DMS114 treated with DMSO at 0.1 percent for 48 hours (cell line): ENCODE results near the gene ZNF646.

Source experiments
- DNase-seq: peaks from one replicate; lab custom pipeline; 2025; ENCODE audit not compliant: unreplicated experiment; lab: John Stamatoyannopoulos, UW

ZNF646 gene

DNA sequence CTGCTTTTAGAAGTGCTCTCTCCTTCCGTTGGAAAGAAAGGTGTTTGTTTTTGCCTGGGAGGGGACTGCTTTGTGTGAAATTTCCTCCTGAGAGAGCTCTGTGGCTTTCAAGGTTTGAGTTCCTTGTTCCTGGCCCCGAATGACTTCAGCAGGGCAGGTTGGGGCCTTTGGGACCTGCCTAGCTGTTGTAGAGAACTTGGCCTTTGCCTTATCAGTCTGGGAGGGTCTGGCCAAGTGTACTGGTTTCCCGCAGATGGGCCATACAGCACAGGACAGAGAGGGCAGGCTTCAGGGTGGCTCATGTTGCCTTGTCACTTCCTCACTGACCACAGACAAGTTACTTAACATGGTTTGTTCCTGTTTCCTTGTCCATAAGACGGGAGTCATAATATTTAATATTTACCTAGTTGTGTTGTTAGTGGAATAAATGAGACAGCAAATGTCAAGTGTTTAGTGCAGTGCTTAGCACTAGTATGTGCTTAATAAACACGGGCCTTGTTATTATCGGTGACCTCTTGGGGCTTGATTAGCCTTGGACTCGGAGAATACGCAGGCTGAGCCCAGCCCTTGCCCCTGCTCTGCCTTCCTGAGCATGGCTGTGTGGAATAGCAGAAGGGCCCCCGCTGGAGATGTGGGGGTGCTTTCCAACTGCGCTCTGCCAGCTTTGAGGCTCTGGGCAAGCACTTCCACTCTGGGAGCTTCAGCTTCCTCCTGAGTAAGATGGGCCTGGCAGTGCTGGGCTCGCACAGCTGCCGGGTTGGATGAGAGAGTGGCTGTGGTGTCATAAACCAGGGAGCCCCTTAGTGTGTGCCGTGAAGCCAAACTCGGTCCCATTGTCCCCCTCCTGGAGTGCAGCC is 54.7 kb downstream of the ZNF646 start:
- no peak for DNase-seq

DNA sequence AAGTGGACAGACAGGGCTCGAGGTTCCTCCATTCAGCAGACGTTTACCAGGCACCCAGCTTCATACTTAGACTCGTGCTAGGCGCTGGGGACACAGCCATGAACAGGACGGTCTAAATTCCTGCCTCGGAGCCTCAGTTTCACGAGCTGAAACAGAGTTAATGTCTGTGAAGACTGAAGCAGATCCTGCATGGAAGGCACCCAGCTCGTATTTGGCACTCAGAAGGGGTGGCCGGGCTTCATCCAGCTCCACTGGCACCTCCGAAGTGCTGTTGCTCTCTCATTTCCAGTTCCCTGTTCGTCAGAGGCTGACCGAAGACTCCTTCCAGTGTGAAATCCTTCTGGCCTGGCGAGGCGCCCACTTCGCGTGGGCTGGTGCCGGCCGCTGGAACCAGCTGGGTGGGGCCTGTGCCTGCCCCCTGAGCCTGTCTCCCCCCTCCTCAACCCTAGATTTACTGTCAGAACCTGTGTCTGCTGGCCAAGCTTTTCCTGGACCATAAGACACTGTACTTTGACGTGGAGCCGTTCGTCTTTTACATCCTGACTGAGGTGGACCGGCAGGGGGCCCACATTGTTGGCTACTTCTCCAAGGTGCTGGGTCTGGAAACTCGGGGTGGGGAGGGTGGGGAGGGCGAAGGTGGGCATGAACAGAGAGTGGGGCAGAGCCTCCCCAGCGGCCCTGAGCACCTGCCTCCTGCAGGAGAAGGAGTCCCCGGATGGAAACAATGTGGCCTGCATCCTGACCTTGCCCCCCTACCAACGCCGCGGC is 55.5 kb downstream of the ZNF646 start:
- DNase-seq, result no peak

DNA sequence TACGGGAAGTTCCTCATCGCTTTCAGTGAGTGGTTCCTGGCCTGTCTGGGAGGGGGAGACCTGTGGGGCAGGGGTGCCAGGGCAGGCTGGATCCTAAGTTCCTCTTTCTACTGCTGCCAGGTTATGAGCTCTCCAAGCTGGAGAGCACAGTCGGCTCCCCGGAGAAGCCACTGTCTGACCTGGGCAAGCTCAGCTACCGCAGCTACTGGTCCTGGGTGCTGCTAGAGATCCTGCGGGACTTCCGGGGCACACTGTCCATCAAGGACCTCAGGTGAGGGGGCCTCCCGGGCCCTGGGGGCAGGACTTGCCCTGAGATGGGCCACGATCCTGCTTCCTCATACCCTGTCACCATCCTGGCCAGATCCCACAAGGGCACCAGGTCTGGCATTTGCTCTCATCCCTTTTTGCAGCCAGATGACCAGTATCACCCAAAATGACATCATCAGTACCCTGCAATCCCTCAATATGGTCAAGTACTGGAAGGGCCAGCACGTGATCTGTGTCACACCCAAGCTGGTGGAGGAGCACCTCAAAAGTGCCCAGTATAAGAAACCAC is 56.2 kb downstream of the ZNF646 start:
- no peak for DNase-seq

DNA sequence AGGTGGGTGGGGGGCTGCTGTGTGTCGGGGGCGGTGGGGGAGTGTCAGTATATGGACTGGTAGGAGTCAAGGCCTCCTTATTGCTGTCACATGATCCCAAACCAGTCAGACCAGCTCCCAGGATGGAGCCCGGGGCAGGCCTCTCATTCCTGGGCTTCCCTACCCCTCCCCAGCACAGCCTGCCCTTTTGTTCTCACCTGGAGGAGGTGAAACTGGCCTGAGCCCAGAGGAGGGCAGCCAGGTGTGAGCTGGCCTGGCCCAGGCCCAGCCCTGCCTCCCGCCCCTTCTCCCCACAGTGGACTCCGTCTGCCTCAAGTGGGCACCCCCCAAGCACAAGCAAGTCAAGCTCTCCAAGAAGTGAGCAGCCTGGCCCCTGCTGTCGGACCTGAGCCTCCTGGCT is 56.7 kb downstream of the ZNF646 start:
- no peak for DNase-seq

DNA sequence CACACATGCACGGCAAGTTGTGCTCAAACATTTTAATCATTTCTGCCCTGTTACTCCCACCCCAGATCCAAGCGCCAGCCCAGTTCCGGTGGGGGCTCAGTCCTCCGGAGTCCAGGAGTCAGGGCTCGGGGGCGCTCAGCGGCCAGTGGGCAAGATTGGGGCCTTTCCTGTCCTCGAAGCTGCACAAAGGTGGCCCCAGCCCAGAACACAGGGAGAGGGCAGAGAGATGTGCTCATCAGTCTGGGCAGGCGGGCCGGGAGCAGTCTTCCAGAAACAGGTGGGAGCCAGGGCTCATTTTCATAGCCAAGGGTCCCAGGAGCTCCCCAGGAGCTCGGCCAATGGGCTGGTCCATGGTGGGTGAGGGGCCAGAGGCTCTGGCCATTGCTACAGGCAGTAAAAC is 57.2 kb downstream of the ZNF646 start:
- DNase-seq, result no peak

DNA sequence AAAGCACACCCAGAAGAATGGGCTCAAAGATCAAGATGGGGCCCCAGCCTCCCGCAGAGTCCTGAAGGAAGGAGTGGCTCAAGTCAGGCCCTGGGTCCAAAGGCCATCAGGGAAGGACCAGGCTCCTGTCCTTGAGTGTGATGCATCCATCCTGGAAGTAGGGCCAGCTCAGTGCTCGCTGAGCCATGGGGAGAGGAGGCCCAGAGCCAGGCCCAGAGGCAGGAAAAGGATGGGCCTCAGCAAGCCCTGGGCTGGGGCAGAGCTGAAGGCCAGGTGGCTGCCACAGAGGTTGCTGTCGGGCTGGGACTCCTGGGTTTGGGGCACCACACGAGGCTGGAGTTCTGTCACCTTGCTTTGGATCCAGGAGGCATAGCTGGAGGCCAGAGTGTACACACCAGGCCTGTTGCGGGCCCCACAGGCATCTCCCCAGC is 57.6 kb downstream of the ZNF646 start:
- DNase-seq, result no peak

DNA sequence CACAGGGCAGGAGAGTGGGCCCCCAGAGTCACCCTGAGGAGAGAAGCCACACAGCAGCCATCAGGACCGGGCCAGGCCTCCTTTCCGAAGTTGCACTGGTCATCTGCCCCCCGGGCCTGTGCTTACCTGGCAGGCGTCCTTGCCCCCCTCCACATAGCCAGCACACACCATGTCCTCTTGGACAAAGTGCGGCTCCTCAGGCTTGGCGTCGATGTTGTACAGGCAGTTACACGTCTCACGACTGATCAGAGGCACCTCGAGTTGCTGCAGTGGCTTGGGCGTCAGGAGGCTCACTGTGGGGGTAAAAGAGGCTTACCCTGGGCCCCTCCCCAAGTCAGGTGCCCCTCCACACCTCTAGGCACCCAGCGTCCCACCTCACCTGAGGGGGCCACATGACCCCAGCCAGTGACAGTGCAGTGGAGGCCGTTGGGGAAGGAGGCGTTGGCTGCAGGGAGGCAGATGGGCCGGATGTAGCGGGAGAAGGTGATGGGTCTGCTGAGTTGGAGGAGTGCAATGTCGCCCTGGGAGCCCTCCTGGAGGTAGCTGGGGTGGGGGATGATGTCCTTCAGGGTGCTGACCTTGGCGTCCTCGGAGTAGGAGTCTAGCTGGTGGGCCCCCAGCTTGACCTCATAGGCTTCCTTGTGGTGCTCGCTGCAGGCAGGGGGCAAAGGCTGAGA is 58.2 kb downstream of the ZNF646 start:
- no peak for DNase-seq

DNA sequence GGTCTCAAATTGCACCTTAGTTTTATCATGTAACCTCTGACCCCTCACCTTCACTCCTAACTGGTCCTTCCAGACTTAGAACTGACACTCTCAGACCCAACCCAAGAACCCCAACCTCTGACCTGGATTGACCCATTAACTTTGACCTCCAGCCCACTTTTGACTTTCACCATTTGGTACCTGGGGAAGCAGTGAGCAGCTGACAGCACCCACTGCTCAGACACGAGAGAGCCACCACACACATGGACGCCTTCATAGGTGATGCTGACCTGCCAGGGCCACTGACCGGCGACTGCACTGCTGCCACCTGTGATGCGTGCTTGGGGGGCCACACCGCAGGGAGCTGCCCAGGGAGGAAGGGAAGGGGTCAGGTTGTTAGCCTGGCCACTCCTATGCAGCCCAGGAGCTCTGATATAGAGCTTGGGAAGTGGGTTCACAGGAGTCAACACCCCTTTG is 58.9 kb downstream of the ZNF646 start:
- no peak for DNase-seq
